WTC11 (cell line): ENCODE results near the gene INTS11.

ENCODE experiments used
- CREM ChIP-seq: sonication (generic); formaldehyde crosslinking; IDR thresholded peaks from 2 replicates; pipeline ENCODE4 v1.8.1; 2022; ENCODE audit warnings: mild to moderate bottlenecking, missing genetic modification reagents, moderate library complexity
- FOXP1 ChIP-seq: sonication (generic); formaldehyde crosslinking; IDR thresholded peaks from 2 replicates; pipeline ENCODE4 v1.8.0; 2022; ENCODE audit warnings: missing genetic modification reagents, mild to moderate bottlenecking, moderate library complexity, borderline replicate concordance
- KAT7 ChIP-seq: sonication (generic); formaldehyde crosslinking; IDR thresholded peaks from 2 replicates; pipeline ENCODE4 v1.8.1; 2023; ENCODE audit warnings: missing genetic modification reagents, mild to moderate bottlenecking, borderline replicate concordance
- ZNF138 ChIP-seq: sonication (generic); formaldehyde crosslinking; conservative IDR thresholded peaks from 2 replicates; pipeline ENCODE4 v1.8.1; 2022; ENCODE audit warnings: mild to moderate bottlenecking, moderate library complexity, missing genetic modification reagents
- TF ChIP-seq, protein P1 (sequence below): fragments of 200-600 bp; IDR thresholded peaks from 2 replicates; pipeline ENCODE4 v1.8.0; 2022; ENCODE audit warnings: antibody characterized with exemption
- TF ChIP-seq, protein P2 (sequence below): sonication (generic); formaldehyde crosslinking; IDR thresholded peaks from 2 replicates; pipeline ENCODE4 v1.8.0; 2022; ENCODE audit warnings: mild to moderate bottlenecking, missing genetic modification reagents

GRCh38 chr1:1340185-1340584 is 15.7 kb upstream of the INTS11 start:
- TF ChIP-seq KAT7 (no peak), CREM (CRISPR knock-in tag) (no peak), ZNF138 (CRISPR knock-in tag) (no peak), FOXP1 (CRISPR knock-in tag) (no peak)
- TF ChIP-seq, protein P1, sequence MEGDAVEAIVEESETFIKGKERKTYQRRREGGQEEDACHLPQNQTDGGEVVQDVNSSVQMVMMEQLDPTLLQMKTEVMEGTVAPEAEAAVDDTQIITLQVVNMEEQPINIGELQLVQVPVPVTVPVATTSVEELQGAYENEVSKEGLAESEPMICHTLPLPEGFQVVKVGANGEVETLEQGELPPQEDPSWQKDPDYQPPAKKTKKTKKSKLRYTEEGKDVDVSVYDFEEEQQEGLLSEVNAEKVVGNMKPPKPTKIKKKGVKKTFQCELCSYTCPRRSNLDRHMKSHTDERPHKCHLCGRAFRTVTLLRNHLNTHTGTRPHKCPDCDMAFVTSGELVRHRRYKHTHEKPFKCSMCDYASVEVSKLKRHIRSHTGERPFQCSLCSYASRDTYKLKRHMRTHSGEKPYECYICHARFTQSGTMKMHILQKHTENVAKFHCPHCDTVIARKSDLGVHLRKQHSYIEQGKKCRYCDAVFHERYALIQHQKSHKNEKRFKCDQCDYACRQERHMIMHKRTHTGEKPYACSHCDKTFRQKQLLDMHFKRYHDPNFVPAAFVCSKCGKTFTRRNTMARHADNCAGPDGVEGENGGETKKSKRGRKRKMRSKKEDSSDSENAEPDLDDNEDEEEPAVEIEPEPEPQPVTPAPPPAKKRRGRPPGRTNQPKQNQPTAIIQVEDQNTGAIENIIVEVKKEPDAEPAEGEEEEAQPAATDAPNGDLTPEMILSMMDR, result no peak
- TF ChIP-seq, protein P2, sequence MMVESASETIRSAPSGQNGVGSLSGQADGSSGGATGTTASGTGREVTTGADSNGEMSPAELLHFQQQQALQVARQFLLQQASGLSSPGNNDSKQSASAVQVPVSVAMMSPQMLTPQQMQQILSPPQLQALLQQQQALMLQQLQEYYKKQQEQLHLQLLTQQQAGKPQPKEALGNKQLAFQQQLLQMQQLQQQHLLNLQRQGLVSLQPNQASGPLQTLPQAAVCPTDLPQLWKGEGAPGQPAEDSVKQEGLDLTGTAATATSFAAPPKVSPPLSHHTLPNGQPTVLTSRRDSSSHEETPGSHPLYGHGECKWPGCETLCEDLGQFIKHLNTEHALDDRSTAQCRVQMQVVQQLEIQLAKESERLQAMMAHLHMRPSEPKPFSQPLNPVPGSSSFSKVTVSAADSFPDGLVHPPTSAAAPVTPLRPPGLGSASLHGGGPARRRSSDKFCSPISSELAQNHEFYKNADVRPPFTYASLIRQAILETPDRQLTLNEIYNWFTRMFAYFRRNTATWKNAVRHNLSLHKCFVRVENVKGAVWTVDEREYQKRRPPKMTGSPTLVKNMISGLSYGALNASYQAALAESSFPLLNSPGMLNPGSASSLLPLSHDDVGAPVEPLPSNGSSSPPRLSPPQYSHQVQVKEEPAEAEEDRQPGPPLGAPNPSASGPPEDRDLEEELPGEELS, result no peak
